HG02588 (cell line): ENCODE data around the gene SLC39A5.
A peak's percentile ranks its signal among the peaks of the same experiment; 100 is the strongest.
"Not testable (repeated sequence)": the region's sequence is repeated elsewhere in the genome, so short reads cannot be mapped to it uniquely, and the experiment has no call there.

Source experiments
- ATAC-seq: cut with Tn5 transposase; IDR thresholded peaks from one replicate; pipeline ENCODE4 v1.9.1; 2021; ENCODE audit warnings: mild to moderate bottlenecking, moderate library complexity; ENCODE audit not compliant: unreplicated experiment

Gene SLC39A5

GRCh38 chr12:56267443-56268071, 37.7 kb downstream of the SLC39A5 start:
- peak; percentile 16 for ATAC-seq

- no peak for ATAC-seq
These were observed 41.2 kb downstream of the SLC39A5 start for GRCh38 chr12:56271031-56271430.

GRCh38 chr12:56272468-56272867, 42.6 kb downstream of the SLC39A5 start:
- ATAC-seq = not testable (repeated sequence)

- no peak for ATAC-seq
These were observed 44.4 kb downstream of the SLC39A5 start for GRCh38 chr12:56274299-56274698.

GRCh38 chr12:56278905-56279304, 49.1 kb downstream of the SLC39A5 start:
- ATAC-seq = no peak

GRCh38 chr12:56280849-56281248, 51.0 kb downstream of the SLC39A5 start:
- ATAC-seq = no peak

DNA sequence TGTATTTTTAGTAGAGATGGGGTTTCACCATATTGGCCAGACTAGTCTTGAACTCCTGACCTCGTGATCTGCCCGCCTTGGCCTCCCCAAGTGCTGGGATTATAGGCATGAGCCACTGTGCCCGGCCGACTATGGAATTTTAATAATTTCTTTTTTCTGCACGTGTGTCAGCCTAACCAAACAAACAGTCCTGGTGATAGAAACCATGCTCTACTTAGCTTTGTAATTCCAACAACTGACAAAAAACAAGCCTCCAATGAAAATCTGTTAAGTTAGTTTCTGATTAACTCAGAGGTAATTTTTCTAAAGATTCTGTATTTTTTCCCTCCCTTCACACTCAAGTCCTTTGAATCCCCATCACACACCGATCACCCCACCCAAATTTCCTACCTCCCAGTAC, 52.2 kb downstream of the SLC39A5 start:
- no peak for ATAC-seq

GRCh38 chr12:56282579-56282978, 52.7 kb downstream of the SLC39A5 start:
- no peak for ATAC-seq

DNA sequence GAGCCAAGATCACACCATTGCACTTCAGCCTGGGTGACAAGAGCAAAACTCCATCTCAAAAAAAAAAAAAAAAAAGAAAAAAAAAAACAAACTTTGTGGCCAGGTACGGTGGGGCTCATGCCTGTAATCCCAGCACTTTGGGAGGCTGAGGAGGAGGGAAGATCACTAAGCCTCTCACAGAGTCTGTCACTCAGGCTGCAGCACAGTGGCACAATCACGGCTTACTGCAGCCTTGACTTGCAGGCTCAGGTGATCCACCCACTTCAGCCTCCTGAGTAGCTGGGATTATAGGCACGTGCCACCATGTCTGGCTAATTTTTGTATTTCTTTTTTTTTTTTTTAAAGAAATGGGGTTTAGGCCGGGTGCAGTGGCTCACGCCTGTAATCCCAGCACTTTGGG, 54.4 kb downstream of the SLC39A5 start:
- ATAC-seq = not testable (repeated sequence)

DNA sequence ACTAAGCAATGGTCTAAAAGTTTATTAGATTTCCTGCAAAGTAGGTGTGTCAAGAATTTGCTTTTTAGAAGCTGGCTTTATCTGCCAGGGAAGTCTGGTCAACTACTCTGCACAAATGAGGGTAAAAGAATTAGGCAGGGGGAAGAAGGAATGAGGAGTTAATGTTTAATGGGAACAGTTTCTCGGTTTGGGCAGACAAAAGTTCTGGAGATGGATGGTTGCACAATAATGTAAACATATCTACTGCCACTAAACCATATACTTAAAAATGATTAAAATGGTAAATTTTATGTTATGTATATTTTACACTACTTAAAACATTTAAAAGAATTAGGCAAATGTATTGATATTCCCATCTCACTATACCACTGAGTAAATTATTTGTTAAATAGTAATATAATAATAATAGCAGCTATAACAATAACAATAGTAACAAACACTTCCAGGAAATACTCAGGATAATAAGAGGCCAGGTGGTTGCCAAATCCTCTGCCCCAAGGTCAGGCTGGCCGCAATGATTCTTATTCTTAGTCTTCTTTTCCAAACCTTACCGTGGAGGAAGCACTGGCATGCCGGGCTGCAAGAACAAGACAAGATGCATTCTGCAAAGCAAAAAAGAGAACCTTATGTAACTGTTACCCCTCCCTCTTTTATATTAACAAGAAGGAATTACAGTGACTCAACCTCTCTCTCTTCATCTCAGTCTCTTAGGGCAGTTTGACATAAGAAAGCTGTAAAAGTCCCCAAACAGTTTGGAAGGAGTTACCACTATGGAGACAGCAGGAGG, 56.4 kb downstream of the SLC39A5 start:
- no peak for ATAC-seq
